SK-N-SH treated with all-trans-retinoic acid at 6 μM for 48 hours (cell line): ENCODE measurements around the gene SPOP.

Experiments used
- ATAC-seq: fragments of 200-7000 bp; cut with Tn5 transposase; 3 replicates; pipeline ENCODE4 v1.9.1; 2020; ENCODE audit warnings: mild to moderate bottlenecking, moderate library complexity
- ARNTL ChIP-seq: fragments of 450-650 bp; formaldehyde crosslinking; IDR thresholded peaks from 2 replicates; pipeline ENCODE4 v1.5.0; 2020; ENCODE audit warnings: low read depth, mild to moderate bottlenecking, moderate library complexity, borderline replicate concordance
- GLIS3 ChIP-seq: fragments of 250-450 bp; sonication (Bioruptor Pico); IDR thresholded peaks from 2 replicates; pipeline ENCODE4 v1.5.0; 2020; ENCODE audit warnings: mild to moderate bottlenecking, moderate library complexity
- OSR1 ChIP-seq: fragments of 250-450 bp; sonication (Bioruptor Pico); IDR thresholded peaks from 2 replicates; pipeline ENCODE4 v1.8.0; 2022; ENCODE audit warnings: moderate library complexity, mild to moderate bottlenecking, inconsistent platforms
- SNAI2 ChIP-seq: fragments of 250-450 bp; sonication (Bioruptor Pico); IDR thresholded peaks from 2 replicates; pipeline ENCODE4 v1.5.0; 2020; ENCODE audit warnings: mild to moderate bottlenecking, moderate library complexity
- TCF4 ChIP-seq: fragments of 250-450 bp; sonication (Bioruptor Pico); IDR thresholded peaks from 2 replicates; pipeline ENCODE4 v1.8.0; 2021; ENCODE audit warnings: mild to moderate bottlenecking, moderate library complexity, borderline replicate concordance
- TOX ChIP-seq: fragments of 250-450 bp; sonication (Bioruptor Pico); IDR thresholded peaks from 2 replicates; pipeline ENCODE4 v1.8.0; 2021; ENCODE audit warnings: mild to moderate bottlenecking, moderate library complexity, borderline replicate concordance
- ZFP3 ChIP-seq: fragments of 250-450 bp; sonication (Bioruptor Pico); IDR thresholded peaks from 2 replicates; pipeline ENCODE4 v1.5.0; 2020; ENCODE audit warnings: mild to moderate bottlenecking, moderate library complexity
- ZFP30 ChIP-seq: fragments of 450-650 bp; formaldehyde crosslinking; IDR thresholded peaks from 2 replicates; pipeline ENCODE4 v1.5.0; 2022; ENCODE audit warnings: mild to moderate bottlenecking, moderate library complexity
- TF ChIP-seq, protein P1 (sequence below): fragments of 250-450 bp; sonication (Bioruptor Pico); IDR thresholded peaks from 2 replicates; pipeline ENCODE4 v1.5.1; 2020; ENCODE audit warnings: low read depth, mild to moderate bottlenecking, moderate library complexity
- TF ChIP-seq, protein P2 (sequence below): fragments of 250-450 bp; sonication (Bioruptor Pico); IDR thresholded peaks from 2 replicates; pipeline ENCODE4 v1.5.0; 2020; ENCODE audit warnings: mild to moderate bottlenecking, moderate library complexity

The SPOP gene

DNA sequence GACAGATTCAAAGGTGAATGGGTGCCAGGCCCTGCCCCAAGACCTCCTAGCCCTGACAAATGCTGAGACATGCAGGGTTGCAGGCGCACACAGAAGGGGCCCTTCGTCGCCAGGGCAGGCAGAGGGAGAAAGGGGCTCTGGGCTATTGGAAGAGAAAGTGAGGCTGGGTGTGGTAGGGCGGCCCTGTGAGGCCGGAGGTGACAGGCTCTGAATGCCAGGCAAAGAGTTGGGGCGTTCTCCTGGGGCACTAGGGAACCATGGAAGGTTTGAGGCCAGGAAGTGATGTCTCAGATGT lies 128.6 kb downstream of the SPOP start:
- ATAC-seq, result no peak
- TF ChIP-seq ARNTL (CRISPR knock-in tag) (no peak), TOX (no peak), OSR1 (CRISPR knock-in tag) (no peak), ZFP3 (no peak), TCF4 (CRISPR knock-in tag) (no peak), SNAI2 (CRISPR knock-in tag) (no peak), GLIS3 (CRISPR knock-in tag) (no peak), ZFP30 (CRISPR knock-in tag) (no peak)
- TF ChIP-seq, protein P1, sequence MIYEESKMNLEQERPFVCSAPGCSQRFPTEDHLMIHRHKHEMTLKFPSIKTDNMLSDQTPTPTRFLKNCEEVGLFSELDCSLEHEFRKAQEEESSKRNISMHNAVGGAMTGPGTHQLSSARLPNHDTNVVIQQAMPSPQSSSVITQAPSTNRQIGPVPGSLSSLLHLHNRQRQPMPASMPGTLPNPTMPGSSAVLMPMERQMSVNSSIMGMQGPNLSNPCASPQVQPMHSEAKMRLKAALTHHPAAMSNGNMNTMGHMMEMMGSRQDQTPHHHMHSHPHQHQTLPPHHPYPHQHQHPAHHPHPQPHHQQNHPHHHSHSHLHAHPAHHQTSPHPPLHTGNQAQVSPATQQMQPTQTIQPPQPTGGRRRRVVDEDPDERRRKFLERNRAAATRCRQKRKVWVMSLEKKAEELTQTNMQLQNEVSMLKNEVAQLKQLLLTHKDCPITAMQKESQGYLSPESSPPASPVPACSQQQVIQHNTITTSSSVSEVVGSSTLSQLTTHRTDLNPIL (CRISPR knock-in tag), result no peak
- TF ChIP-seq, protein P2, sequence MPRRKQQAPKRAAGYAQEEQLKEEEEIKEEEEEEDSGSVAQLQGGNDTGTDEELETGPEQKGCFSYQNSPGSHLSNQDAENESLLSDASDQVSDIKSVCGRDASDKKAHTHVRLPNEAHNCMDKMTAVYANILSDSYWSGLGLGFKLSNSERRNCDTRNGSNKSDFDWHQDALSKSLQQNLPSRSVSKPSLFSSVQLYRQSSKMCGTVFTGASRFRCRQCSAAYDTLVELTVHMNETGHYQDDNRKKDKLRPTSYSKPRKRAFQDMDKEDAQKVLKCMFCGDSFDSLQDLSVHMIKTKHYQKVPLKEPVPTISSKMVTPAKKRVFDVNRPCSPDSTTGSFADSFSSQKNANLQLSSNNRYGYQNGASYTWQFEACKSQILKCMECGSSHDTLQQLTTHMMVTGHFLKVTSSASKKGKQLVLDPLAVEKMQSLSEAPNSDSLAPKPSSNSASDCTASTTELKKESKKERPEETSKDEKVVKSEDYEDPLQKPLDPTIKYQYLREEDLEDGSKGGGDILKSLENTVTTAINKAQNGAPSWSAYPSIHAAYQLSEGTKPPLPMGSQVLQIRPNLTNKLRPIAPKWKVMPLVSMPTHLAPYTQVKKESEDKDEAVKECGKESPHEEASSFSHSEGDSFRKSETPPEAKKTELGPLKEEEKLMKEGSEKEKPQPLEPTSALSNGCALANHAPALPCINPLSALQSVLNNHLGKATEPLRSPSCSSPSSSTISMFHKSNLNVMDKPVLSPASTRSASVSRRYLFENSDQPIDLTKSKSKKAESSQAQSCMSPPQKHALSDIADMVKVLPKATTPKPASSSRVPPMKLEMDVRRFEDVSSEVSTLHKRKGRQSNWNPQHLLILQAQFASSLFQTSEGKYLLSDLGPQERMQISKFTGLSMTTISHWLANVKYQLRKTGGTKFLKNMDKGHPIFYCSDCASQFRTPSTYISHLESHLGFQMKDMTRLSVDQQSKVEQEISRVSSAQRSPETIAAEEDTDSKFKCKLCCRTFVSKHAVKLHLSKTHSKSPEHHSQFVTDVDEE, result no peak
